WTC11 (cell line): ENCODE measurements around the gene SLC10A7. TPM values are rescaled to one million over a fixed set of nuclear protein-coding genes. Genes with fewer than 3 reads are reported as not detected.
A peak's percentile ranks its signal among the peaks of the same experiment; 100 is the strongest.

Experiments used
- ATAC-seq: fragments of 200-7000 bp; cut with Tn5 transposase; 2 replicates; pipeline ENCODE4 v1.10.0; 2021; ENCODE audit warnings: mild to moderate bottlenecking, moderate library complexity
- CTCF ChIA-PET: fragments of 300-600 bp; sonication (Branson Sonifier 250); formaldehyde crosslinking; loops from one replicate; lab custom pipeline; 2021; ENCODE audit warnings: antibody characterized with exemption; lab: Charles Lee
- POLR2A ChIA-PET: fragments of 350-600 bp; sonication (Branson Sonifier 250); formaldehyde crosslinking; loops from one replicate; lab custom pipeline; 2021; ENCODE audit warnings: antibody characterized with exemption; lab: Charles Lee
- DNase-seq: peaks from one replicate; pipeline ENCODE4 v3.0.0; 2021; ENCODE audit warnings: low spot score
- H3K27ac Mint-ChIP-seq: 2 replicates; pipeline ENCODE4 v1.8.0; 2021; ENCODE audit warnings: mixed read lengths
- H3K27me3 Mint-ChIP-seq: 2 replicates; pipeline ENCODE4 v1.8.0; 2021; ENCODE audit warnings: low read depth, mild to moderate bottlenecking, moderate library complexity, mixed read lengths
- H3K36me3 Mint-ChIP-seq: 2 replicates; pipeline ENCODE4 v1.8.0; 2021; ENCODE audit warnings: mixed read lengths
- H3K4me1 Mint-ChIP-seq: 2 replicates; pipeline ENCODE4 v1.8.0; 2022; ENCODE audit warnings: mixed read lengths
- H3K4me3 Mint-ChIP-seq: 2 replicates; pipeline ENCODE4 v1.8.0; 2021; ENCODE audit warnings: mild to moderate bottlenecking, moderate library complexity, mixed read lengths
- H3K9me3 Mint-ChIP-seq: 2 replicates; pipeline ENCODE4 v1.8.0; 2021; ENCODE audit warnings: mixed read lengths
- AFF4 ChIP-seq: sonication (generic); formaldehyde crosslinking; IDR thresholded peaks from 2 replicates; pipeline ENCODE4 v1.8.1; 2023; ENCODE audit warnings: mild to moderate bottlenecking, missing genetic modification reagents, borderline replicate concordance
- ATF2 ChIP-seq: sonication (generic); formaldehyde crosslinking; IDR thresholded peaks from 2 replicates; pipeline ENCODE4 v1.8.1; 2022; ENCODE audit warnings: low read depth, missing genetic modification reagents, borderline replicate concordance
- CDX4 ChIP-seq: fragments of 250-450 bp; sonication (Bioruptor Pico); IDR thresholded peaks from 2 replicates; pipeline ENCODE4 v1.9.0; 2021; ENCODE audit warnings: moderate library complexity, mild to moderate bottlenecking, inconsistent platforms, borderline replicate concordance
- CREB1 ChIP-seq: sonication (generic); formaldehyde crosslinking; IDR thresholded peaks from 2 replicates; pipeline ENCODE4 v1.8.0; 2023; ENCODE audit warnings: mild to moderate bottlenecking, missing genetic modification reagents
- CTCF ChIP-seq: fragments of 200-600 bp; IDR thresholded peaks from 2 replicates; pipeline ENCODE4 v1.8.0; 2022; ENCODE audit warnings: antibody characterized with exemption
- E2F4 ChIP-seq: sonication (generic); formaldehyde crosslinking; IDR thresholded peaks from 2 replicates; pipeline ENCODE4 v1.8.1; 2022; ENCODE audit warnings: low read depth, mild to moderate bottlenecking, moderate library complexity, missing genetic modification reagents, borderline replicate concordance
- ETV6 ChIP-seq: sonication (generic); formaldehyde crosslinking; IDR thresholded peaks from 2 replicates; pipeline ENCODE4 v1.8.1; 2022; ENCODE audit warnings: mild to moderate bottlenecking, missing genetic modification reagents
- FOXP1 ChIP-seq: sonication (generic); formaldehyde crosslinking; IDR thresholded peaks from 2 replicates; pipeline ENCODE4 v1.8.0; 2022; ENCODE audit warnings: missing genetic modification reagents, mild to moderate bottlenecking, moderate library complexity, borderline replicate concordance
- FOXP4 ChIP-seq: sonication (generic); formaldehyde crosslinking; IDR thresholded peaks from 2 replicates; pipeline ENCODE4 v1.8.0; 2022; ENCODE audit warnings: mild to moderate bottlenecking, missing genetic modification reagents
- GTF2I ChIP-seq: fragments of 250-450 bp; sonication (Bioruptor Pico); conservative IDR thresholded peaks from 2 replicates; pipeline ENCODE4 v1.4.0; 2021; ENCODE audit warnings: mild to moderate bottlenecking
- JUN ChIP-seq: sonication (generic); formaldehyde crosslinking; IDR thresholded peaks from 2 replicates; pipeline ENCODE4 v1.8.0; 2023; ENCODE audit warnings: mild to moderate bottlenecking, missing genetic modification reagents
- MXD4 ChIP-seq: fragments of 250-450 bp; sonication (Bioruptor Pico); IDR thresholded peaks from 2 replicates; pipeline ENCODE4 v1.8.0; 2021; ENCODE audit warnings: mild to moderate bottlenecking, moderate library complexity, borderline replicate concordance
- MYBL2 ChIP-seq: sonication (generic); formaldehyde crosslinking; IDR thresholded peaks from 2 replicates; pipeline ENCODE4 v1.8.1; 2023; ENCODE audit warnings: mild to moderate bottlenecking, moderate library complexity, missing genetic modification reagents
- NR2C2 ChIP-seq: sonication (generic); formaldehyde crosslinking; IDR thresholded peaks from 2 replicates; pipeline ENCODE4 v1.8.0; 2022; ENCODE audit warnings: mild to moderate bottlenecking, missing genetic modification reagents
- PREB ChIP-seq: sonication (generic); formaldehyde crosslinking; IDR thresholded peaks from 2 replicates; pipeline ENCODE4 v1.8.1; 2022; ENCODE audit warnings: mild to moderate bottlenecking, missing genetic modification reagents, moderate library complexity, borderline replicate concordance
- ZBTB43 ChIP-seq: sonication (generic); formaldehyde crosslinking; IDR thresholded peaks from 2 replicates; pipeline ENCODE4 v1.8.1; 2023; ENCODE audit warnings: mild to moderate bottlenecking, missing genetic modification reagents
- ZNF121 ChIP-seq: sonication (generic); formaldehyde crosslinking; IDR thresholded peaks from 2 replicates; pipeline ENCODE4 v1.8.0; 2023; ENCODE audit warnings: missing genetic modification reagents
- total RNA-seq: library from RNA; stranded (reverse); gene quantifications from 3 replicates; pipeline ENCODE4 v1.2.3, GENCODE V29; 2021

Gene SLC10A7
- total RNA-seq, 1 experiment from 2014 or later, result 5.0 TPM

GRCh38 chr4:146343199-146343598 is 178.5 kb downstream of the SLC10A7 start:
- no peak for TF ChIP-seq CREB1
- no peak for TF ChIP-seq GTF2I (CRISPR knock-in tag)
- no peak for TF ChIP-seq FOXP1 (CRISPR knock-in tag)
- no peak for TF ChIP-seq ZNF121 (CRISPR knock-in tag)
- no peak for TF ChIP-seq JUN (CRISPR knock-in tag)
- no peak for TF ChIP-seq MXD4 (CRISPR knock-in tag)
- no peak for TF ChIP-seq ATF2
- no peak for TF ChIP-seq ETV6 (CRISPR knock-in tag)
- TF ChIP-seq ZBTB43 (CRISPR knock-in tag), result no peak
- TF ChIP-seq MYBL2 (CRISPR knock-in tag), result no peak
- no peak overlapping the region for H3K4me3 Mint-ChIP-seq
- no peaks in the 10 kb centered on the region for H3K27me3 Mint-ChIP-seq
- CTCF ChIA-PET, result interaction anchor here (0.6 to 1.6 kb wide), 2 partner anchors 296 to 754 kb away, joined by 3 to 8 read pairs; partner anchors contain the start of gene POU4F2
- POLR2A ChIA-PET, result no interaction called here
- DNase-seq (no peak), ATAC-seq (no peak)
- no peak overlapping the region for H3K27ac Mint-ChIP-seq
- peaks cover 3% of the 10 kb centered on the region; the same call in 1 of the 2 replicates for H3K4me1 Mint-ChIP-seq
- no peaks in the 10 kb centered on the region for H3K9me3 Mint-ChIP-seq
- H3K36me3 Mint-ChIP-seq, result no peaks in the 10 kb centered on the region

GRCh38 chr4:146342600-146343192 is 179.0 kb downstream of the SLC10A7 start:
- ATAC-seq, result no peak
- H3K27ac Mint-ChIP-seq, result no peak overlapping the region
- TF ChIP-seq E2F4 (CRISPR knock-in tag), result no peak
- peak; percentile 36 for TF ChIP-seq CTCF
- ChIA-PET POLR2A (no interaction called here), CTCF (interaction anchor here (0.6 to 1.6 kb wide), 2 partner anchors 296 to 754 kb away, joined by 3 to 8 read pairs; partner anchors contain the start of gene POU4F2)
- no peak overlapping the region for H3K4me3 Mint-ChIP-seq
- H3K27me3 Mint-ChIP-seq, result no peaks in the 10 kb centered on the region
- H3K36me3 Mint-ChIP-seq, result no peaks in the 10 kb centered on the region
- DNase-seq, result peak; percentile 8
- H3K9me3 Mint-ChIP-seq, result no peaks in the 10 kb centered on the region
- peaks cover 3% of the 10 kb centered on the region; the same call in 1 of the 2 replicates for H3K4me1 Mint-ChIP-seq

- Mint-ChIP-seq H3K4me3 (no peak overlapping the region), H3K9me3 (no peaks in the 10 kb centered on the region), H3K36me3 (no peaks in the 10 kb centered on the region), H3K4me1 (peaks cover 3% of the 10 kb centered on the region; the same call in 1 of the 2 replicates), H3K27me3 (no peaks in the 10 kb centered on the region), H3K27ac (no peak overlapping the region)
- POLR2A ChIA-PET, result no interaction called here
- CTCF ChIA-PET, result no interaction called here
- DNase-seq (no peak), ATAC-seq (no peak)
- TF ChIP-seq PREB (no peak), FOXP4 (CRISPR knock-in tag) (no peak), CDX4 (CRISPR knock-in tag) (no peak), AFF4 (CRISPR knock-in tag) (no peak), NR2C2 (no peak), GTF2I (CRISPR knock-in tag) (no peak)
These were observed 180.9 kb downstream of the SLC10A7 start for GRCh38 chr4:146340798-146341197.
